Gastroesophageal sphincter (tissue), 3 donors: ENCODE measurements around the gene ECSCR.

Experiments used
- CTCF ChIP-seq, 4 experiments: fragments of 200-600 bp in 2 of 4; fragments of 450-650 bp in 2 of 4; sonication (generic) in 1 of 4; IDR thresholded peaks; one replicate each; pipeline ENCODE4 v1.5.1; 2017 to 2019; ENCODE audit warnings: antibody characterized with exemption in 4 of 4, mild to moderate bottlenecking in 2 of 4, moderate library complexity in 2 of 4
- EP300 ChIP-seq: sonication (generic); formaldehyde crosslinking; IDR thresholded peaks from one replicate; pipeline ENCODE4 v1.6.1; 2017; ENCODE audit warnings: antibody characterized with exemption, mild to moderate bottlenecking
- POLR2A ChIP-seq, 2 donors: fragments of 450-650 bp; IDR thresholded peaks; one replicate each; pipeline ENCODE4 v1.6.1; 2017; ENCODE audit warnings: antibody characterized with exemption in 2 of 2, mild to moderate bottlenecking in 2 of 2, moderate library complexity in 1 of 2

DNA sequence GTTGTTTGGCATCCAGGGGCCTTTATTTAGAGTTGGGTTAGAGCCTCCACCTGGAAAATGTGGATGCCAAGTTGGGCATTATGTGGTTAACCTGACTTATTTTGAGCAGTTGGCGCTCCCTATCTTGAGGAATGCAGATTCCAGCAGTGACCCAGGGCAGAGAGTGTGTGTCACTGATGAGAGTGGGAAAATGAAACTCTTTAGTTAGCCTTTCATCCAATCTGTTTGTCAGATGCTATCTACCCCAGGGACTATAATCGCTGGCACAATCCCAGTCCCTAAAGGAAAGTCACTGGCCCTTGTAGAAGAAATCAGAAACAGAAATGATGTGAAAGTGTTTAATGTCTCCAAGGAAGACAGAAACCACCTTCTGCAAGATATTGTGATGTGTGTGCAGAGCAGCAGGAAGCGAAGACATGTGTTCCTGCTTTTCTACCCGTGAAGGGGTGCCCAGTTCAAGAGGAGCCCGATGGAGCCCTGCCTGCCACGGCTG is 30.2 kb upstream of the ECSCR start:
- TF ChIP-seq POLR2A (IDR thresholded peaks at IDR 0.05), result no peak
- no peak for TF ChIP-seq CTCF (IDR thresholded peaks at IDR 0.05)
- no peak for TF ChIP-seq EP300
